Panc1 (cell line): ENCODE data around the gene CLSTN2. TPM values are rescaled to one million over a fixed set of nuclear protein-coding genes. Genes with fewer than 3 reads are reported as not detected.

Experiments used
- ATAC-seq: fragments of 200-7000 bp; cut with Tn5 transposase; 2 replicates; pipeline ENCODE4 v1.9.1; 2020; ENCODE audit warnings: mild to moderate bottlenecking, moderate library complexity
- BruUV-seq: library from RNA; stranded (reverse); fragments of 400-500 nt; replicated peaks from 2 replicates; lab custom pipeline; 2021; lab: Mats Ljungman, UMichigan
- CTCF ChIA-PET: fragments of 300-600 bp; sonication (Branson Sonifier 250); formaldehyde crosslinking; loops from one replicate; lab custom pipeline; 2022; ENCODE audit warnings: antibody characterized with exemption; lab: Charles Lee
- POLR2A ChIA-PET: fragments of 300-600 bp; sonication (Branson Sonifier 250); formaldehyde crosslinking; loops from one replicate; lab custom pipeline; 2022; ENCODE audit warnings: antibody characterized with exemption; lab: Charles Lee
- DNase-seq: peaks from one replicate; pipeline ENCODE4 v3.0.0-alpha.2; 2010; ENCODE audit warnings: low read depth, low spot score
- H3K27ac ChIP-seq: 2 replicates; pipeline ENCODE4 v1.5.1; 2011; ENCODE audit warnings: mild to moderate bottlenecking, low read length, inconsistent platforms
- H3K27me3 ChIP-seq: fragments of 200-500 bp; sonication (Bioruptor generic); 2 replicates; pipeline ENCODE4 v1.6.0; 2014; ENCODE audit warnings: low read length, inconsistent platforms; ENCODE audit not compliant: control insufficient read depth, insufficient read depth
- H3K36me3 ChIP-seq: fragments of 200-500 bp; sonication (Bioruptor generic); 2 replicates; pipeline ENCODE4 v1.5.1; 2014; ENCODE audit warnings: inconsistent platforms, mild to moderate bottlenecking, low read length, moderate library complexity; ENCODE audit not compliant: control insufficient read depth, insufficient read depth
- H3K4me1 ChIP-seq: 2 replicates; pipeline ENCODE4 v1.5.1; 2011; ENCODE audit warnings: inconsistent platforms, mild to moderate bottlenecking, low read length, moderate library complexity; ENCODE audit not compliant: control insufficient read depth, insufficient read depth
- H3K4me3 ChIP-seq, 2 experiments: 2 replicates each; pipeline ENCODE4 v1.5.1; 2011 to 2012; ENCODE audit warnings: low read depth in 2 of 2, low read length in 2 of 2, mild to moderate bottlenecking in 2 of 2, inconsistent platforms in 1 of 2, moderate library complexity in 1 of 2
- H3K9me3 ChIP-seq: fragments of 200-500 bp; sonication (Bioruptor generic); 2 replicates; pipeline ENCODE4 v1.5.1; 2014; ENCODE audit warnings: low read depth, mild to moderate bottlenecking, inconsistent platforms, low read length, moderate library complexity; ENCODE audit not compliant: control insufficient read depth, insufficient read depth
- POLR2AphosphoS5 ChIP-seq: IDR thresholded peaks from 2 replicates; pipeline ENCODE4 v1.6.1; 2012; ENCODE audit warnings: mild to moderate bottlenecking, low read depth, low read length, moderate library complexity
- SIN3A ChIP-seq: IDR thresholded peaks from 2 replicates; pipeline ENCODE4 v1.6.1; 2012; ENCODE audit warnings: low read depth, mild to moderate bottlenecking, low read length, moderate library complexity, borderline replicate concordance; ENCODE audit not compliant: insufficient read depth
- TCF7L2 ChIP-seq: IDR thresholded peaks from 2 replicates; pipeline ENCODE4 v1.6.1; 2011; ENCODE audit warnings: mild to moderate bottlenecking, low read depth, low read length, inconsistent platforms
- in situ Hi-C: cut with HindIII; loops from 2 replicates; pipeline ENCODE4 v1.10.0; 2016; ENCODE audit warnings: low sequenced_read_pairs, low pct_unique_long_range_greater_than_20kb
- intact Hi-C: fragments of 100-400 bp; cut with micrococcal nuclease; formaldehyde crosslinking; loops from one replicate; pipeline ENCODE4 v1.10.0; 2022; ENCODE audit not compliant: unreplicated experiment
- total RNA-seq: library from RNA; stranded (reverse); gene quantifications from one replicate; pipeline ENCODE4 v1.2.1, GENCODE V29; 2021; ENCODE audit not compliant: unreplicated experiment
- TF ChIP-seq, protein P1 (sequence below): fragments of 450-650 bp; IDR thresholded peaks from 2 replicates; pipeline ENCODE4 v1.5.1; 2017; ENCODE audit warnings: mild to moderate bottlenecking
- TF ChIP-seq, protein P2 (sequence below), 2 experiments: IDR thresholded peaks; 2 replicates each; pipeline ENCODE4 v1.6.1; 2011 to 2012; ENCODE audit warnings: low read depth in 2 of 2, control low read depth in 1 of 2, low read length in 1 of 2, mild to moderate bottlenecking in 1 of 2, moderate library complexity in 1 of 2; ENCODE audit not compliant: insufficient read depth in 1 of 2

Gene CLSTN2
- total RNA-seq, 1 experiment from 2014 or later: 0.03 TPM

DNA sequence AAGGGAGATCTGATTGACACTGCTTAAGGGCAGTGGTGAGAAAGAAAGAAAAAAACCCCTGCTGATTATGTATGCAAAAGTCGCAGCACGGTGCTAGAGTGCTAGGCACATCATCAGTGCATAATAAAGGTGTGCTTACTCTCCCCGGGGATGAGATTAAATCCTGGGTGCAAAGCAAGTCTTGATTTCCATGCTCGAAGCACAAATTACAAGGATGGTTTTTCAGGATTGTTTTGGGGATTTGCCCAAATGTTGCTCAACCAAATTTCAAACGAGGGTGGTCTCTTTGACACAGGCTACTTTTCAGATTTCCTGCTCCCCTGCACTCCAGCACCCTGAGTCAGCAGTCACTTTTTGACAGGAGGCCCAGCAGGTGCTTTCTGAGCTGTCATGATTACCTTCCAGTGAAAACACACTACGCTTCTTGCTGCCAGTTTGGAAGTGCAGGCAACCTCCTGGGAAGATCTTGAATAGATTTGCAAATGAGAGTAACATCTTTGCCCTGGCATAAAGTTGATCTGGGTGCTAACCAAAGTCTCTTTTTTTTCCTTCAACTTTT lies 575.4 kb downstream of the CLSTN2 start:
- no peak for DNase-seq
- H3K27ac ChIP-seq: no peak overlapping the region
- BruUV-seq: no TSS peak
- POLR2A ChIA-PET: no interaction called here
- intact Hi-C loops: no loop called here
- in situ Hi-C loops: no loop called here
- H3K4me3 ChIP-seq: no peak overlapping the region
- ATAC-seq: no peak
- no peaks in the 10 kb centered on the region for H3K9me3 ChIP-seq
- peaks cover 3% of the 10 kb centered on the region; the same call in 1 of the 2 replicates for H3K27me3 ChIP-seq
- TF ChIP-seq, protein P1, sequence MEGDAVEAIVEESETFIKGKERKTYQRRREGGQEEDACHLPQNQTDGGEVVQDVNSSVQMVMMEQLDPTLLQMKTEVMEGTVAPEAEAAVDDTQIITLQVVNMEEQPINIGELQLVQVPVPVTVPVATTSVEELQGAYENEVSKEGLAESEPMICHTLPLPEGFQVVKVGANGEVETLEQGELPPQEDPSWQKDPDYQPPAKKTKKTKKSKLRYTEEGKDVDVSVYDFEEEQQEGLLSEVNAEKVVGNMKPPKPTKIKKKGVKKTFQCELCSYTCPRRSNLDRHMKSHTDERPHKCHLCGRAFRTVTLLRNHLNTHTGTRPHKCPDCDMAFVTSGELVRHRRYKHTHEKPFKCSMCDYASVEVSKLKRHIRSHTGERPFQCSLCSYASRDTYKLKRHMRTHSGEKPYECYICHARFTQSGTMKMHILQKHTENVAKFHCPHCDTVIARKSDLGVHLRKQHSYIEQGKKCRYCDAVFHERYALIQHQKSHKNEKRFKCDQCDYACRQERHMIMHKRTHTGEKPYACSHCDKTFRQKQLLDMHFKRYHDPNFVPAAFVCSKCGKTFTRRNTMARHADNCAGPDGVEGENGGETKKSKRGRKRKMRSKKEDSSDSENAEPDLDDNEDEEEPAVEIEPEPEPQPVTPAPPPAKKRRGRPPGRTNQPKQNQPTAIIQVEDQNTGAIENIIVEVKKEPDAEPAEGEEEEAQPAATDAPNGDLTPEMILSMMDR: no peak
- TF ChIP-seq TCF7L2: no peak
- no peak for TF ChIP-seq POLR2AphosphoS5
- TF ChIP-seq, protein P2, sequence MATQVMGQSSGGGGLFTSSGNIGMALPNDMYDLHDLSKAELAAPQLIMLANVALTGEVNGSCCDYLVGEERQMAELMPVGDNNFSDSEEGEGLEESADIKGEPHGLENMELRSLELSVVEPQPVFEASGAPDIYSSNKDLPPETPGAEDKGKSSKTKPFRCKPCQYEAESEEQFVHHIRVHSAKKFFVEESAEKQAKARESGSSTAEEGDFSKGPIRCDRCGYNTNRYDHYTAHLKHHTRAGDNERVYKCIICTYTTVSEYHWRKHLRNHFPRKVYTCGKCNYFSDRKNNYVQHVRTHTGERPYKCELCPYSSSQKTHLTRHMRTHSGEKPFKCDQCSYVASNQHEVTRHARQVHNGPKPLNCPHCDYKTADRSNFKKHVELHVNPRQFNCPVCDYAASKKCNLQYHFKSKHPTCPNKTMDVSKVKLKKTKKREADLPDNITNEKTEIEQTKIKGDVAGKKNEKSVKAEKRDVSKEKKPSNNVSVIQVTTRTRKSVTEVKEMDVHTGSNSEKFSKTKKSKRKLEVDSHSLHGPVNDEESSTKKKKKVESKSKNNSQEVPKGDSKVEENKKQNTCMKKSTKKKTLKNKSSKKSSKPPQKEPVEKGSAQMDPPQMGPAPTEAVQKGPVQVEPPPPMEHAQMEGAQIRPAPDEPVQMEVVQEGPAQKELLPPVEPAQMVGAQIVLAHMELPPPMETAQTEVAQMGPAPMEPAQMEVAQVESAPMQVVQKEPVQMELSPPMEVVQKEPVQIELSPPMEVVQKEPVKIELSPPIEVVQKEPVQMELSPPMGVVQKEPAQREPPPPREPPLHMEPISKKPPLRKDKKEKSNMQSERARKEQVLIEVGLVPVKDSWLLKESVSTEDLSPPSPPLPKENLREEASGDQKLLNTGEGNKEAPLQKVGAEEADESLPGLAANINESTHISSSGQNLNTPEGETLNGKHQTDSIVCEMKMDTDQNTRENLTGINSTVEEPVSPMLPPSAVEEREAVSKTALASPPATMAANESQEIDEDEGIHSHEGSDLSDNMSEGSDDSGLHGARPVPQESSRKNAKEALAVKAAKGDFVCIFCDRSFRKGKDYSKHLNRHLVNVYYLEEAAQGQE (IDR thresholded peaks at IDR 0.05; ENCODE audit: insufficient read depth in 1 of 2, low read depth in 2 of 2, low read length in 1 of 2): no peak
- no peak for TF ChIP-seq SIN3A
- no peaks in the 10 kb centered on the region for H3K4me1 ChIP-seq
- H3K36me3 ChIP-seq: no peaks in the 10 kb centered on the region
- CTCF ChIA-PET: no interaction called here

DNA sequence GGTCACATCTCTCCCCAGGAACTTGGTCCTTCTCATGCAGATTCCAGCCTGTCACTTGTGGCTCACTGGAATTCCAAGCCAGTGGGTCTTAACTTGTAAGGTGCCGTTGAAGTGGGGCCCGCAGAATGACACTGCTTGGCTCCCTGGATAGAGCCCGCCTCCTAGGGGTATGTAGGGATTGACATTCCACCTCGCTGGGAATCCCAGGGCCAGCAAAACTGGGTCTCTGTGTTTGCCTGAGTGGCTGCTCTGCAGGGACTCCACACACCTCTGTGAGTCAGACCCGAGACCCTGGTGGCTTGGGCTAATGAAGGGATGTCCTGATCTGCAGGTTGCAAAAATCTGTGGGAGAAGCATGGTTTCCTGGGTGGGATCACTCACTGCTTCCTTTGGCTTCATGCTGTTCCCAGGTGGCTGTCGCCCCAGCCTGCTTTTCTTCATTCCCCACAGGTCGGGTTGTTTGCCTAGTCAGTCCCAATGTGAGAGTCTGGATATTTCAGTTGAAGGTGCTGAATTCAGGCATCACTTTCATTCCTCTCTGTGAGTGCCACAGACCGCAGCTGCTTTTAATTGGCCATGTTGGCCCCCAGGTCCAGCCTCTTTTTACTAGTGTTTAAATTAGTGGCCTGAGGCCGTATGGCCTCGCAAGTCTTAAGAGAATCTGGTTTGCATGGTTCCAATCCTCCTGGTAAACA lies 586.9 kb downstream of the CLSTN2 start:
- ATAC-seq (no peak), DNase-seq (no peak)
- no peaks in the 10 kb centered on the region for H3K9me3 ChIP-seq
- no peaks in the 10 kb centered on the region for H3K36me3 ChIP-seq
- in situ Hi-C loops (no loop called here), intact Hi-C loops (no loop called here)
- TF ChIP-seq SIN3A: no peak
- TF ChIP-seq, protein P1: no peak
- TF ChIP-seq POLR2AphosphoS5: no peak
- TF ChIP-seq TCF7L2: no peak
- TF ChIP-seq, protein P2 (IDR thresholded peaks at IDR 0.05; ENCODE audit: insufficient read depth in 1 of 2, low read depth in 2 of 2, low read length in 1 of 2): no peak
- no peaks in the 10 kb centered on the region for H3K4me1 ChIP-seq
- CTCF ChIA-PET: interaction anchor here (0.7 kb wide), 1 partner anchor 543 kb away, joined by 3 read pairs; no protein-coding TSS in a partner anchor
- POLR2A ChIA-PET: no interaction called here
- no peak overlapping the region for H3K4me3 ChIP-seq
- no peak overlapping the region for H3K27ac ChIP-seq
- no TSS peak for BruUV-seq
- H3K27me3 ChIP-seq: no peaks in the 10 kb centered on the region
